GM23338 (cell line): ENCODE results near the gene ZXDC.

ENCODE experiments used
- CREB1 ChIP-seq: fragments of 250-450 bp; sonication (Bioruptor Pico); IDR thresholded peaks from 2 replicates; pipeline ENCODE4 v1.5.0; 2020; ENCODE audit warnings: low read depth, mild to moderate bottlenecking, moderate library complexity
- CTCF ChIP-seq, 2 experiments: fragments of 200-600 bp in 1 of 2; sonication (generic) in 1 of 2; conservative IDR thresholded peaks; 2 replicates each; pipeline versions ENCODE4 v1.5.1 to v1.6.1; 2016 to 2017; ENCODE audit warnings: antibody characterized with exemption in 2 of 2, low read depth in 2 of 2, mild to moderate bottlenecking in 2 of 2, moderate library complexity in 1 of 2
- ETS1 ChIP-seq: IDR thresholded peaks from 2 replicates; pipeline ENCODE4 v1.6.1; 2016; ENCODE audit warnings: antibody characterized with exemption
- EZH2 ChIP-seq: fragments of 200-600 bp; sonication (generic); IDR thresholded peaks from one replicate; pipeline ENCODE4 v1.8.0; 2017; ENCODE audit warnings: antibody characterized with exemption, mild to moderate bottlenecking, low read depth; ENCODE audit not compliant: unreplicated experiment
- JUNB ChIP-seq: IDR thresholded peaks from one replicate; pipeline ENCODE4 v1.6.1; 2016; ENCODE audit warnings: antibody characterized with exemption; ENCODE audit not compliant: unreplicated experiment
- NANOG ChIP-seq: IDR thresholded peaks from 2 replicates; pipeline ENCODE4 v1.6.1; 2016; ENCODE audit warnings: antibody characterized with exemption, borderline replicate concordance
- POLR2AphosphoS5 ChIP-seq: IDR thresholded peaks from 2 replicates; pipeline ENCODE4 v1.6.1; 2016; ENCODE audit warnings: antibody characterized with exemption, low read depth
- REST ChIP-seq: IDR thresholded peaks from one replicate; pipeline ENCODE4 v1.6.1; 2018; ENCODE audit warnings: antibody characterized with exemption; ENCODE audit not compliant: unreplicated experiment
- ZNF114 ChIP-seq: fragments of 250-450 bp; sonication (Bioruptor Pico); IDR thresholded peaks from 2 replicates; pipeline ENCODE4 v1.5.0; 2020; ENCODE audit warnings: mild to moderate bottlenecking, moderate library complexity
- ZNF331 ChIP-seq: fragments of 250-450 bp; sonication (Bioruptor Pico); IDR thresholded peaks from 2 replicates; pipeline ENCODE4 v1.5.0; 2020; ENCODE audit warnings: low read depth, mild to moderate bottlenecking, moderate library complexity

- TF ChIP-seq REST (no peak), EZH2 (no peak), CTCF (conservative IDR thresholded peaks at IDR 0.05; ENCODE audit: low read depth in 2 of 2) (no peak), CREB1 (no peak), ZNF331 (CRISPR knock-in tag) (no peak), POLR2AphosphoS5 (peak; percentile 81), ZNF114 (CRISPR knock-in tag) (no peak), NANOG (no peak), ETS1 (no peak), JUNB (no peak)
These were observed 722 bp upstream of the ZXDC start for GRCh38 chr3:126476166-126477060.
